Mononuclear cell (primary cell): ENCODE results near the gene MYMX. TPM values are rescaled to one million over a fixed set of nuclear protein-coding genes. Genes with fewer than 3 reads are reported as not detected.
"Not testable (repeated sequence)": the region's sequence is repeated elsewhere in the genome, so short reads cannot be mapped to it uniquely, and the experiment has no call there.

ENCODE experiments used
- H3K27me3 ChIP-seq: 2 replicates; pipeline ENCODE4 v1.6.0; 2011; ENCODE audit warnings: low read length, control low read depth; ENCODE audit not compliant: insufficient read depth
- H3K4me1 ChIP-seq: 2 replicates; pipeline ENCODE4 v1.5.1; 2011; ENCODE audit warnings: mild to moderate bottlenecking, low read length, control low read depth; ENCODE audit not compliant: insufficient read depth
- H3K4me3 ChIP-seq: 2 replicates; pipeline ENCODE4 v1.5.1; 2011; ENCODE audit warnings: mild to moderate bottlenecking, low read length, moderate library complexity
- H3K9me3 ChIP-seq: 2 replicates; pipeline ENCODE4 v1.5.1; 2011; ENCODE audit warnings: low read depth, mild to moderate bottlenecking, control low read depth, low read length
- total RNA-seq: library from RNA; depleted of rRNA; stranded (reverse); fragments of >200 nt; gene quantifications from one replicate; pipeline ENCODE4 v1.2.3, GENCODE V29; 2012

Gene MYMX
- total RNA-seq, 1 donor = not detected

DNA sequence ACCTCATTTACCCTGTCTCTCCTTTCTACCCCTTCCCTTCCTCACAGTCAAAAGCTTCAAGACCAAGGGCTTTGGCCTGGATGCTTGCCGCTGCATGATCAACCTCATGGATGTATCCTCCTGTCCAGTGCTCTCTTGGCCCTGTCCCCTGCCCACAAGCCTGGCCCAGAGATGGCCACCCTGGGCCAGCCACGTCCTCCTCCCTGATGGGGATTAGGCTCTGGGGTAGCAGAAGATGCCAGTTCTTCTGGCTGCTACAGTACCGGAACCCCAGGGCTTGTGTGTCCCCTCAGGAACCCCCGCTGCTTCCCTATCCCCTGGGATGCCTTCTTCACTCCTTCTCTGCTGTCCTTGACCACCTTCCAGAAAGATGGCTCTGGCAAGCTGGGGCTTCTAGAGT is 35.8 kb upstream of the MYMX start:
- Histone ChIP-seq H3K4me1 (peaks cover 10% of the 10 kb centered on the region), H3K4me3 (no peak overlapping the region), H3K9me3 (no peaks in the 10 kb centered on the region)

DNA sequence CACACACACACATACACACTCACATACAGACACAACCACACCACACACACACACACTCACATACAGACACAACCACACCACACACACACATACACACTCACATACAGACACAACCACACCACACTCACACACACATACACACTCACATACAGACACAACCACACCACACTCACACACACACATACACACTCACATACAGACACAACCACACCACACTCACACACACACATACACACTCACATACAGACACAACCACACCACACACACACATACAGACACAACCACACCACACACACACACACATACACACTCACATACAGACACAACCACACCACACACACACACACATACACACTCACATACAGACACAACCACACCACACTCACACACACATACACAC is 34.9 kb upstream of the MYMX start:
- H3K4me1 ChIP-seq, H3K9me3 ChIP-seq, H3K27me3 ChIP-seq, H3K4me3 ChIP-seq: not testable (repeated sequence)

More for the DNA sequence above, 35.8 kb upstream of the MYMX start:
- no peaks in the 10 kb centered on the region for H3K27me3 ChIP-seq

DNA sequence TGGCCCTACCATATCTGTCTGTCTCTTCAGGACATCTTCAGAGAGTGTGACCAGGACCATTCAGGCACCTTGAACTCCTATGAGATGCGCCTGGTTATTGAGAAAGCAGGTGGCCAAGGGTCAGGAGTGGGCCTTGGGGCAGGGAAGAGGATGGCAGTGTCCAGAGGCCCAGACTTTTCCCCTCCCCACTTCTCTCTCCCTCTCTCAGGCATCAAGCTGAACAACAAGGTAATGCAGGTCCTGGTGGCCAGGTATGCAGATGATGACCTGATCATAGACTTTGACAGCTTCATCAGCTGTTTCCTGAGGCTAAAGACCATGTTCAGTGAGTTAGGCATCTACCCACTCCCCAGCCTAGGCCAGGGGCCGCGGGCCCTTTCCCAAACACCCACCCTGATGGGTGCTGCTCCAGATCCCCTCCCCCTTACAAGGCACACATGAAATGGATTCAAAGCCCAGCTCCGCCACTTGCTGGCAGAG is 33.8 kb upstream of the MYMX start:
- no peaks in the 10 kb centered on the region for H3K9me3 ChIP-seq
- H3K4me1 ChIP-seq = no peaks in the 10 kb centered on the region
- H3K4me3 ChIP-seq = no peak overlapping the region
- no peaks in the 10 kb centered on the region for H3K27me3 ChIP-seq

GRCh38 chr6:44183783-44184182 is 32.9 kb upstream of the MYMX start:
- Histone ChIP-seq H3K9me3 (no peaks in the 10 kb centered on the region), H3K4me3 (no peak overlapping the region), H3K4me1 (no peaks in the 10 kb centered on the region), H3K27me3 (no peaks in the 10 kb centered on the region)

GRCh38 chr6:44185356-44185755 is 31.4 kb upstream of the MYMX start:
- not testable (repeated sequence) for H3K4me3 ChIP-seq, H3K4me1 ChIP-seq, H3K9me3 ChIP-seq, H3K27me3 ChIP-seq

DNA sequence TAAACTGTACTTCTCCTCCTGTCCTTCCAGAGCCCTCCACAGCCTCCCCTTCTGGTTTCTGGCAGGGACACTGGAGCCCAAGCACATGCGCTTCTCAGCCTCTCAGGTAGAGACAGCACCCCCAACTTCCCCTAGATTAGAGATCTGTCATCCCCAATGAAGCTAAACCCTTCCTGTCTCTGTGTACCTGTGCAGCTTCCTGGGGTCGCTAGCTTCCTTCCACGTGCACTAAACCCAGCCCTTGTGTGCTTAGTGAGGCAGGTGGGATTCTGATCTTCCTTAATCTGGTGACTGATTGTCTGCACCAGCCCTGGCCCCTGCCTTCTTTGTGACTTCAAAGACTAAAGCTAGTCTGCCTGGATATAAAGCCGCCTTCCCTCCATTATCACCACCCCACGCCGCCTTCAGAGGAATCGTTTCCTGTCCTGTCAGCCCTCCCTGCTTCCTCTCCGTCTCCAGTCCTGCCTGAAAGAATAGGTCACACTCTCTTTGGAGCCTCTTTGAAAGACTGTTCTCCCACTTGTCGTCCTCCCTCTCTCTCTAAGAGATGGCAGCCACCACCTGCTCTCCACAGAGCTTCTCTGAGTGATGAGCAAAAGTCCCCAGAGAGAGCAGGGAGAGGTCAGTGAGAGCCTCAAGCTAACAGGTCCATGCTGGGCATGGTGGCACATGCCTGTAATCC is 30.6 kb upstream of the MYMX start:
- Histone ChIP-seq H3K9me3 (no peaks in the 10 kb centered on the region), H3K27me3 (no peaks in the 10 kb centered on the region), H3K4me1 (no peaks in the 10 kb centered on the region), H3K4me3 (no peak overlapping the region)

- Histone ChIP-seq H3K27me3 (no peaks in the 10 kb centered on the region), H3K4me3 (no peak overlapping the region), H3K9me3 (no peaks in the 10 kb centered on the region), H3K4me1 (no peaks in the 10 kb centered on the region)
These were observed 30.1 kb upstream of the MYMX start for GRCh38 chr6:44186635-44187025.

- no peak overlapping the region for H3K4me3 ChIP-seq
- H3K27me3 ChIP-seq = no peaks in the 10 kb centered on the region
- H3K9me3 ChIP-seq = no peaks in the 10 kb centered on the region
- H3K4me1 ChIP-seq = no peaks in the 10 kb centered on the region
These were observed 27.9 kb upstream of the MYMX start for GRCh38 chr6:44188819-44189218.

DNA sequence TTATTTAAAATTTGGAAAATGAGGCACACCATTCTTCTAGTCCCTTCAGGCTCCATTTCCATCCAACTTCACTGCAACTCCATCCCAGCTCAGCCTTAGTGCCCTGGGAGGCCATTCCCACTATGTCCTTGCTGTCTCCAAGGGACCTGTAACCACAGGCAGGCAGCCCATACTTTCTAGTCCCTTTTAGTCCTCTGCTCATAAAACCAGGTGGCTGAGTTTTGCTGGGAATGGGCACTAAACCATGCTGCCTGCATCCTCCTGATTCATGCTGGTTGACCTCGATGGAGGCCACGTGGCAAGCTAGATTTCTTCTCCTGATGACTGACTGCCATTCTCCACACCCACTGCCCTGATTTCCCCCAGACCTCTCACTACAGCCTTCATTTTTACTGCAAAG is 27.5 kb upstream of the MYMX start:
- no peak overlapping the region for H3K4me3 ChIP-seq
- no peaks in the 10 kb centered on the region for H3K4me1 ChIP-seq
- H3K27me3 ChIP-seq = no peaks in the 10 kb centered on the region
- no peaks in the 10 kb centered on the region for H3K9me3 ChIP-seq

- H3K9me3 ChIP-seq = no peaks in the 10 kb centered on the region
- H3K27me3 ChIP-seq = no peaks in the 10 kb centered on the region
These were observed 26.0 kb upstream of the MYMX start for GRCh38 chr6:44190715-44191114.

DNA sequence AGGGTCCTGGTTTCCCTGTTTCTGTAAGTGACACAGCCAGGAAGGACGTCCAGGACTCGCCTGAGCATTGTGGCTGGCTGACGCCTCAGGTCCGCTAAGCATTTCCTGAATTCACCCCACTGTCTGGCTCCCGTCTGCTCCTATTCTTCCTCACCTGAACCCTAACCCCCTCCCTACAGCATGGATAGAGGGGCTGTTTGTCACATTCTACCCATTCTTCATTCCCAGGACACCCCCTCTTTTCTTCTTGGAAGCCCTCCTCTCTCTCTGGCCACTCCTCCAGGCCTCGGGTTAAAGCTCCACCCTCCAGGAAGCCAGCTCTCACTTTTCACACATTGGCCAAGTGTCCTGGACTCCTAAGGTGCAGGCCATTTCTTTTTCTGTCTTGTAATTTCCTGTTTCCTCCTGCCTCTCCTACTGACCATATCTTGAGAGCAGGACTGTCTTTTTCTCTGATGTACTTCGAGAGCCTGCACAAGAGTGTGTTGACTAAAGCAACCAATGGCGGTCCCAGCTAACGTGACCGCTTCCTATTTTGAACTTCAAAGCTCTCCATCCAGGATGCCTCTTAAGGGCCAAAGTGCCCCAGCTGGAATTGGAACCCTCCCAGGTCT is 24.2 kb upstream of the MYMX start:
- Histone ChIP-seq H3K4me1 (no peaks in the 10 kb centered on the region), H3K9me3 (no peaks in the 10 kb centered on the region), H3K4me3 (no peak overlapping the region), H3K27me3 (no peaks in the 10 kb centered on the region)

More at GRCh38 chr6:44190715-44191114, 26.0 kb upstream of the MYMX start:
- Histone ChIP-seq H3K4me1 (no peaks in the 10 kb centered on the region), H3K4me3 (no peak overlapping the region)

GRCh38 chr6:44193307-44193910 is 23.3 kb upstream of the MYMX start:
- H3K27me3 ChIP-seq = no peaks in the 10 kb centered on the region
- no peaks in the 10 kb centered on the region for H3K4me1 ChIP-seq
- H3K4me3 ChIP-seq = no peak overlapping the region
- no peaks in the 10 kb centered on the region for H3K9me3 ChIP-seq

GRCh38 chr6:44194326-44194725 is 22.4 kb upstream of the MYMX start:
- H3K9me3 ChIP-seq = no peaks in the 10 kb centered on the region
- H3K4me1 ChIP-seq = no peaks in the 10 kb centered on the region
- no peak overlapping the region for H3K4me3 ChIP-seq
- no peaks in the 10 kb centered on the region for H3K27me3 ChIP-seq

GRCh38 chr6:44196351-44196750 is 20.4 kb upstream of the MYMX start:
- H3K4me3 ChIP-seq, H3K4me1 ChIP-seq, H3K27me3 ChIP-seq, H3K9me3 ChIP-seq: not testable (repeated sequence)

DNA sequence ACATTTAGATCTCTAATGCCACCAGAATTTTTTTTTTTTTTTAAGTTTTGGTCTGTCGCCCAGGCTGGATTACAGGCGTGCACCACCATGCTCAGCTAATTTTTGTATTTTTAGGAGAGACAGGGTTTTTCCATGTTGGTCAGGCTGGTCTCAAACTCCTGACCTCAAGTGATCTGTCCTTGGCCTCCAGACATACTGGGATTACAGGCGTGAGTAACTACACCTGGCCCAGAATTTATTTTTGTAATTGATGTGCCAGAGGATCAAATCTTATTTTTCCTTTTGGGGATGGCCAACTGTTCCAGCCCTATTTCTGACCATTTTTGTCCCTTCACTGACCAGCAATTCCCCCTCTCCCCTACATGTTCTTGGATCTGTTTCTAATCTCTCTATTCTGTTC is 18.0 kb upstream of the MYMX start:
- H3K4me3 ChIP-seq = no peak overlapping the region
- no peaks in the 10 kb centered on the region for H3K27me3 ChIP-seq
- no peaks in the 10 kb centered on the region for H3K4me1 ChIP-seq
- no peaks in the 10 kb centered on the region for H3K9me3 ChIP-seq

DNA sequence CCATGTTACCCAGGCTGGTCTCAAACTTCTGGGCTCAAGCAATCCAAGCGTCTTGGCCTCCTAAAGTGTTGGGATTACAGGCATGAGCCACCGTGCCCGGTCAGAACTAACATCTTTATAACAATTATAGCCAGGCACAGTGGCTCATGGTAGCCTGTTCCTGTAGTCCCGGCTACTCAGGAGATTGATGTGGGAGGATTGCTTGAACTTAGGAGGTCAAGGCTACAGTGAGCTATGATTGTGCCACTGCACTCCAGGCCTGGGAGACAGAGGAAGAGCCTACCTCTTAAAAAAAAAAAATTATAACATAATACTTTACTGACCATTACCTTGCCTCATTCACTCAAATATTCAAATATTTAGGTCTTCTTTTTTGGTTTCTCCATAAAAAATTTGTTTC is 16.8 kb upstream of the MYMX start:
- Histone ChIP-seq H3K4me1 (no peaks in the 10 kb centered on the region), H3K27me3 (no peaks in the 10 kb centered on the region), H3K4me3 (no peak overlapping the region), H3K9me3 (no peaks in the 10 kb centered on the region)
